H1 (cell line): ENCODE results near the gene MUC4. TPM values are rescaled to one million over a fixed set of nuclear protein-coding genes. Genes with fewer than 3 reads are reported as not detected.

Experiments used
- CTCF ChIA-PET: fragments of 300-600 bp; sonication (Branson Sonifier 250); formaldehyde crosslinking; loops from one replicate; lab custom pipeline; 2021; ENCODE audit not compliant: partially characterized antibody; lab: Charles Lee
- POLR2A ChIA-PET: fragments of 300-600 bp; sonication (Branson Sonifier 250); formaldehyde crosslinking; loops from one replicate; lab custom pipeline; 2021; ENCODE audit warnings: inconsistent platforms; ENCODE audit not compliant: partially characterized antibody; lab: Charles Lee
- DNase-seq, 2 experiments: peaks; one replicate each; pipeline versions ENCODE4 v3.0.0 to v3.0.0-alpha.2; 2010 to 2022; ENCODE audit warnings: low spot score in 2 of 2, low read depth in 1 of 2, mixed read lengths in 1 of 2
- FAIRE-seq: peaks from 2 replicates; lab custom pipeline; 2011; peaks lifted over from hg19 to GRCh38; lab: Jason Lieb, UNC
- H2AFZ ChIP-seq: 2 replicates; pipeline ENCODE4 v1.8.1; 2012; ENCODE audit warnings: low read length, inconsistent platforms
- H2AK5ac ChIP-seq: 2 replicates; pipeline ENCODE4 v1.6.1; 2013; ENCODE audit warnings: low read depth, low read length
- H2BK120ac ChIP-seq: replicated peaks from 2 replicates; pipeline ENCODE3; 2013; ENCODE audit warnings: low read depth, low read length, inconsistent platforms
- H2BK12ac ChIP-seq: 2 replicates; pipeline ENCODE4 v1.6.1; 2013; ENCODE audit warnings: low read depth, low read length
- H2BK15ac ChIP-seq: 2 replicates; pipeline ENCODE4 v1.6.1; 2013; ENCODE audit warnings: low read length
- H2BK20ac ChIP-seq: 2 replicates; pipeline ENCODE4 v1.6.1; 2013; ENCODE audit warnings: low read length
- H2BK5ac ChIP-seq: 2 replicates; pipeline ENCODE4 v1.6.1; 2013; ENCODE audit warnings: low read depth, low read length
- H3K14ac ChIP-seq: 2 replicates; pipeline ENCODE4 v1.6.1; 2013; ENCODE audit warnings: inconsistent platforms; ENCODE audit not compliant: insufficient read length
- H3K18ac ChIP-seq: 2 replicates; pipeline ENCODE4 v1.6.1; 2013; ENCODE audit warnings: low read length; ENCODE audit errors: extremely low read depth
- H3K23ac ChIP-seq: 2 replicates; pipeline ENCODE4 v1.6.1; 2013; ENCODE audit warnings: inconsistent platforms; ENCODE audit not compliant: insufficient read length
- H3K23me2 ChIP-seq: 2 replicates; pipeline ENCODE4 v1.6.1; 2013; ENCODE audit warnings: low read depth, low read length
- H3K27ac ChIP-seq: 2 replicates; pipeline ENCODE4 v1.6.1; 2011; ENCODE audit warnings: low read depth, low read length, inconsistent platforms
- H3K27me3 ChIP-seq, 4 experiments: replicated peaks in 1 of 4; 1 replicate in 1 of 4; 2 replicates in 3 of 4; pipeline versions ENCODE4 v1.6.1 to v1.8.1; 2011 to 2013; ENCODE audit warnings: low read length in 3 of 4, mild to moderate bottlenecking in 3 of 4, inconsistent platforms in 2 of 4, mixed read lengths in 2 of 4, moderate library complexity in 1 of 4; ENCODE audit not compliant: control insufficient read depth in 3 of 4, insufficient read depth in 3 of 4; ENCODE audit errors: extremely low read depth in 1 of 4
- H3K36me3 ChIP-seq, 4 experiments: 2 replicates each; pipeline versions ENCODE4 v1.6.1 to v1.8.1; 2011 to 2013; ENCODE audit warnings: mild to moderate bottlenecking in 4 of 4, low read length in 3 of 4, moderate library complexity in 2 of 4, control low read depth in 1 of 4, inconsistent platforms in 1 of 4; ENCODE audit not compliant: insufficient read depth in 4 of 4, control insufficient read depth in 2 of 4
- H3K4ac ChIP-seq: replicated peaks from 2 replicates; pipeline ENCODE3; 2013; ENCODE audit warnings: low read length, low read depth, mixed read lengths, inconsistent platforms; ENCODE audit not compliant: insufficient read length
- H3K4me1 ChIP-seq, 4 experiments: replicated peaks in 1 of 4; 1 replicate in 1 of 4; 2 replicates in 3 of 4; pipeline versions ENCODE4 v1.6.1 to v1.8.1; 2011 to 2013; ENCODE audit warnings: low read length in 3 of 4, inconsistent platforms in 2 of 4, mixed read lengths in 1 of 4; ENCODE audit not compliant: insufficient read depth in 4 of 4, control insufficient read depth in 3 of 4
- H3K4me2 ChIP-seq, 2 experiments: 2 replicates each; pipeline versions ENCODE4 v1.6.1 to v1.8.1; 2011 to 2013; ENCODE audit warnings: low read depth in 2 of 2, low read length in 2 of 2, control low read depth in 1 of 2, inconsistent platforms in 1 of 2, mild to moderate bottlenecking in 1 of 2; ENCODE audit not compliant: insufficient read depth in 1 of 2
- H3K4me3 ChIP-seq, 4 experiments: fragments of 200-600, 300-600 bp in 1 of 4; sonication (generic), shearing (Covaris generic), sonication (Bioruptor Twin) in 1 of 4; 2 replicates each; pipeline versions ENCODE4 v1.5.1 to v1.8.1; 2011 to 2016; ENCODE audit warnings: low read length in 4 of 4, low read depth in 3 of 4, control low read depth in 2 of 4, inconsistent platforms in 2 of 4, mild to moderate bottlenecking in 2 of 4, mixed read lengths in 1 of 4, moderate library complexity in 1 of 4; ENCODE audit not compliant: insufficient read depth in 2 of 4; ENCODE audit errors: extremely low read depth in 1 of 4
- H3K56ac ChIP-seq: replicated peaks from 2 replicates; pipeline ENCODE3; 2013; ENCODE audit warnings: low read depth, mild to moderate bottlenecking, mixed read lengths, low read length, inconsistent platforms; ENCODE audit not compliant: insufficient read length
- H3K79me1 ChIP-seq: 2 replicates; pipeline ENCODE4 v1.6.1; 2013; ENCODE audit warnings: low read depth, low read length, control low read depth
- H3K79me2 ChIP-seq, 2 experiments: 2 replicates each; pipeline versions ENCODE4 v1.6.1 to v1.8.1; 2012 to 2013; ENCODE audit warnings: low read length in 2 of 2, mild to moderate bottlenecking in 2 of 2, inconsistent platforms in 1 of 2; ENCODE audit not compliant: insufficient read depth in 2 of 2, control insufficient read depth in 1 of 2
- H3K9ac ChIP-seq, 4 experiments: replicated peaks in 1 of 4; 1 replicate in 1 of 4; 2 replicates in 3 of 4; pipeline versions ENCODE4 v1.6.1 to v1.8.1; 2011 to 2013; ENCODE audit warnings: low read depth in 3 of 4, low read length in 3 of 4, control low read depth in 2 of 4, mild to moderate bottlenecking in 2 of 4, moderate library complexity in 2 of 4, inconsistent platforms in 1 of 4; ENCODE audit errors: extremely low read depth in 1 of 4
- H3K9me3 ChIP-seq, 2 experiments: 2 replicates each; pipeline versions ENCODE4 v1.6.1 to v1.8.1; 2012 to 2013; ENCODE audit warnings: mild to moderate bottlenecking in 2 of 2, moderate library complexity in 2 of 2, control low read depth in 1 of 2, inconsistent platforms in 1 of 2, low read depth in 1 of 2, low read length in 1 of 2, mixed read lengths in 1 of 2; ENCODE audit not compliant: insufficient read depth in 2 of 2
- H4K20me1 ChIP-seq, 2 experiments: replicated peaks in 1 of 2; 2 replicates each; pipeline versions ENCODE3 to v1.8.1; 2011 to 2013; ENCODE audit warnings: inconsistent platforms in 2 of 2, low read length in 2 of 2, mild to moderate bottlenecking in 1 of 2; ENCODE audit not compliant: insufficient read depth in 2 of 2, control insufficient read depth in 1 of 2
- H4K5ac ChIP-seq: 2 replicates; pipeline ENCODE4 v1.6.1; 2013; ENCODE audit warnings: low read length, low read depth, mixed read lengths, inconsistent platforms; ENCODE audit not compliant: insufficient read length
- H4K8ac ChIP-seq: 2 replicates; pipeline ENCODE4 v1.8.0; 2013; ENCODE audit warnings: mild to moderate bottlenecking, moderate library complexity, low read length, inconsistent platforms; ENCODE audit not compliant: insufficient read depth; ENCODE audit errors: extremely low read depth
- H4K91ac ChIP-seq: replicated peaks from 2 replicates; pipeline ENCODE3; 2013; ENCODE audit warnings: low read length, mixed read lengths, inconsistent platforms; ENCODE audit not compliant: insufficient read length
- ATF2 ChIP-seq: IDR thresholded peaks from 2 replicates; pipeline ENCODE4 v1.6.1; 2012; ENCODE audit warnings: low read length, inconsistent platforms
- BCL11A ChIP-seq, 2 experiments: IDR thresholded peaks; one replicate each; pipeline ENCODE4 v1.6.1; 2011; ENCODE audit warnings: low read depth in 2 of 2, low read length in 2 of 2, mild to moderate bottlenecking in 2 of 2
- CBX5 ChIP-seq: fragments of 300-800, 300-1000 bp; sonication (generic); IDR thresholded peaks from 2 replicates; pipeline ENCODE4 v1.7.1; 2016; ENCODE audit warnings: antibody characterized with exemption, low read length, low read depth
- CHD1 ChIP-seq: IDR thresholded peaks from 2 replicates; pipeline ENCODE4 v1.6.1; 2012; ENCODE audit warnings: low read depth, low read length, improper control_type of control experiment
- HDAC2 ChIP-seq, 2 experiments: fragments of 300-600 bp in 1 of 2; sonication (generic) in 1 of 2; IDR thresholded peaks; 2 replicates each; pipeline ENCODE4 v1.6.1; 2011 to 2012; ENCODE audit warnings: low read depth in 2 of 2, low read length in 2 of 2, mild to moderate bottlenecking in 2 of 2, moderate library complexity in 2 of 2, borderline replicate concordance in 1 of 2, inconsistent platforms in 1 of 2
- POU5F1 ChIP-seq: IDR thresholded peaks from 2 replicates; pipeline ENCODE4 v1.6.1; 2011; ENCODE audit warnings: low read depth, mild to moderate bottlenecking, low read length, moderate library complexity
- RXRA ChIP-seq: IDR thresholded peaks from 2 replicates; pipeline ENCODE4 v1.6.1; 2011; ENCODE audit warnings: low read depth, mild to moderate bottlenecking, low read length, moderate library complexity; ENCODE audit not compliant: insufficient read depth
- SIRT6 ChIP-seq: IDR thresholded peaks from one replicate; pipeline ENCODE4 v1.7.1; 2012; ENCODE audit warnings: low read length, inconsistent platforms
- SP4 ChIP-seq: IDR thresholded peaks from 2 replicates; pipeline ENCODE4 v1.6.1; 2012; ENCODE audit warnings: low read length, inconsistent platforms
- TBP ChIP-seq: IDR thresholded peaks from 2 replicates; pipeline ENCODE4 v1.6.1; 2011; ENCODE audit warnings: low read depth, low read length, improper control_type of control experiment
- WGBS, 2 experiments: shearing (Covaris generic) in 1 of 2; methylation state at CpG; one replicate each; pipeline versions ENCODE4 v1.1.6 to v1.1.7; 2013 to 2015; ENCODE audit warnings: low lambda C conversion rate in 2 of 2, mixed read lengths in 2 of 2, inconsistent platforms in 1 of 2, low coverage in 1 of 2, missing lambda C conversion rate in 1 of 2; ENCODE audit not compliant: insufficient replicate concordance in 2 of 2, insufficient coverage in 1 of 2, insufficient read length in 1 of 2; ENCODE audit errors: extremely low coverage in 1 of 2, missing lambda C conversion rate in 1 of 2; 5-methylcytosine and 5-hydroxymethylcytosine counted together
- polyA plus RNA-seq, 7 experiments: library from polyadenylated mRNA; depleted of rRNA in 3 of 7; stranded (reverse) in 5 of 7; unstranded in 2 of 7; fragments of >200 nt in 5 of 7; fragments of 200-250 nt in 2 of 7; gene quantifications; 1 replicate in 5 of 7; 2 replicates in 1 of 7; 4 replicates in 1 of 7; pipeline versions ENCODE4 v1.2.1 to v1.2.3, GENCODE V29; 2011 to 2013; ENCODE audit warnings: missing spikeins in 2 of 7, mixed read lengths in 2 of 7
- total RNA-seq: library from RNA; stranded (reverse); fragmentation: NEBNext Ultra II Directional; extraction: Animal tissue kit (Norgen Biotek cat#: 25700); gene quantifications from 2 replicates; pipeline ENCODE4 v1.2.1, GENCODE V29; 2021

The MUC4 gene
- total and polyA plus RNA-seq, 2 of the 8 experiments (the other 6 are each of a cell fraction or from before 2014, with no cell fraction given): 0.89 to 2.0 TPM

DNA sequence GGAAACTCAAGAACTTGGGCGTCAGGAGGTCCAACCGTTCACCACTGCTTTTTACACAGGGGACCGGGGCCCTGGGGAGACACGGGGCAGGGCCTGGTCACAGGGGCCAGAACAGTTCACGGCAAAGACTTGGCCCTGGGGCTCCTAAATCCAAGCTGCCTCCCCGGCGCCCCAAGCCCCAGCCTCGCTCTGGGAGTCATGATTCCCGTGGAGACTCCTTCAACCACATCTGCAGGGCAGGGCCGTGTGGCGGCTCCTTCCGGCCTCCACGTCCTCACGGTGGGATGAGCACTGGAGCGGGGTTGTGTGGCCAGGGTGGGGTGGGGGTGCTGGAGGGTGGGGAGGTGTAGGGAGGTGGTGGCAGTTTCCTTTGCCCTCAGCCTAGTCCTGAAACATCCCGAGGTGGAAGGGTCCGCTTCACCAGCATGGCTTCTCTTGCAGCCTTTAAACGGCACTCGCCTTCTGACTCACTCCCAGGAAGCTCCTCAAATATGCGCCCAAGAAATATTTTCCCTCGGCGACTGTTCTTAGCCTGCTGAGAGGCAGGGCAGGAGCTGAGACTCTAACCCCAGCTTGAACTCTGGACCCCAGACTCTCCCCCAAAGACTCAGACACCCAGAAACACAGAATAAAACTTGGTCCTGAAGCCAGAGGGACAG lies 1.8 kb downstream of the MUC4 start:
- H3K4me2 ChIP-seq: 0 out of 4 replicates have a peak overlapping the region, but pooled peaks of 1 of the 2 experiments have one; percentile 36
- TF ChIP-seq BCL11A (IDR thresholded peaks at IDR 0.05; ENCODE audit: low read depth in 2 of 2, low read length in 2 of 2) (no peak), SP4 (no peak), CHD1 (no peak), ATF2 (no peak), RXRA (no peak), POU5F1 (no peak), TBP (no peak), SIRT6 (no peak), CBX5 (no peak), HDAC2 (IDR thresholded peaks at IDR 0.05; ENCODE audit: borderline replicate concordance in 1 of 2, low read depth in 2 of 2, low read length in 2 of 2) (no peak)

More for the DNA sequence above, 1.8 kb downstream of the MUC4 start:
- H4K20me1 ChIP-seq: no peaks in the 10 kb centered on the region
- peak overlapping the region; percentile 83 for H3K18ac ChIP-seq
- CTCF ChIA-PET: interaction anchor here (0.6 to 13.5 kb wide), 5 partner anchors 9 to 79 kb away, joined by 3 to 116 read pairs (median 3); no protein-coding TSS in a partner anchor
- H4K91ac ChIP-seq: peak overlapping the region; percentile 45
- peak overlapping the region; percentile 90; the same call in 1 of the 2 replicates for H2BK20ac ChIP-seq
- H3K79me1 ChIP-seq: no peaks in the 10 kb centered on the region; the same call in 1 of the 2 replicates
- no peak for FAIRE-seq
- H3K79me2 ChIP-seq: no peaks in the 10 kb centered on the region
- H3K4ac ChIP-seq: no peak overlapping the region
- H3K9me3 ChIP-seq: no peaks in the 10 kb centered on the region
- H2BK15ac ChIP-seq: no peak overlapping the region; the same call in 1 of the 2 replicates
- no peak overlapping the region for H3K56ac ChIP-seq
- peaks cover 9 to 41% (median 20%) of the 10 kb centered on the region in 4 experiments for H3K4me1 ChIP-seq
- H3K23ac ChIP-seq: no peak overlapping the region
- DNase-seq: no peak
- 90% methylated on average over 21 of the region's 22 CpGs; no CpG with 5 or more reads in 1 of the 2 experiments for WGBS, 2 experiments
- H2AFZ ChIP-seq: no peak overlapping the region
- peak overlapping the region; percentile 98; the same call in 1 of the 2 replicates for H2BK12ac ChIP-seq
- POLR2A ChIA-PET: interaction anchor here (1.1 to 2.2 kb wide), 5 partner anchors 8 to 41 kb away, joined by 3 to 7 read pairs (median 3); no protein-coding TSS in a partner anchor
- no peak overlapping the region for H3K4me3 ChIP-seq
- no peaks in the 10 kb centered on the region; a peak in 1 of 7 replicates for H3K27me3 ChIP-seq
- no peak overlapping the region for H3K27ac ChIP-seq
- H3K14ac ChIP-seq: no peak overlapping the region
- H2AK5ac ChIP-seq: peak overlapping the region; percentile 60; the same call in 1 of the 2 replicates
- no peak overlapping the region; the same call in 1 of the 2 replicates for H4K8ac ChIP-seq
- H3K36me3 ChIP-seq: no peaks in the 10 kb centered on the region
- H2BK5ac ChIP-seq: peak overlapping the region; percentile 87; the same call in 1 of the 2 replicates
- H4K5ac ChIP-seq: no peak overlapping the region
- H3K23me2 ChIP-seq: peaks cover 4% of the 10 kb centered on the region; the same call in 1 of the 2 replicates
- H3K9ac ChIP-seq: no peak overlapping the region
- no peak overlapping the region for H2BK120ac ChIP-seq
